GM19193 (cell line): ENCODE data around the gene TEX29.

Experiments used
- POLR2A ChIP-seq: IDR thresholded peaks from 4 replicates; pipeline ENCODE4 v1.6.1; 2011; ENCODE audit not compliant: insufficient read depth, insufficient read length; ENCODE audit errors: extremely low read depth

The TEX29 gene

DNA sequence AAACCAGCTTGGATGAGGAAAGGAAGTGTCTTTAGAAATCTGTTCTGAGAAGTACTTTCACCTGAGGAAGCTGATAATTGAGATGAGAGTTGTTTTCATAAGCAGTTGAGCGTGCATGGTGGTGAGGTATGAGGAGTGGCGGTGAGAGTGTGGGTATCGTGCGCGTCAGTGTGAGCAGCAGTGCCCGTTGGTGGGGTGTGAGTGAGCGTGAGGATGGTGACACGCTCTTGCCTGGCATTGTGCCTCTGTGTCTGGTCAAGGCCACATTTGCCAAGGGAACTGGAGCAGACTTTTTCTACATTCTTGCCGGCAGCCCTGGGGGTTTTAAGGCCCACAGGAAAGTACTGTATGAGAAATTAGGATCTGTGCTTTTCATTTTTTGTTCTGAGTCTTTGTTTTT is 36.5 kb upstream of the TEX29 start:
- TF ChIP-seq POLR2A, result no peak

DNA sequence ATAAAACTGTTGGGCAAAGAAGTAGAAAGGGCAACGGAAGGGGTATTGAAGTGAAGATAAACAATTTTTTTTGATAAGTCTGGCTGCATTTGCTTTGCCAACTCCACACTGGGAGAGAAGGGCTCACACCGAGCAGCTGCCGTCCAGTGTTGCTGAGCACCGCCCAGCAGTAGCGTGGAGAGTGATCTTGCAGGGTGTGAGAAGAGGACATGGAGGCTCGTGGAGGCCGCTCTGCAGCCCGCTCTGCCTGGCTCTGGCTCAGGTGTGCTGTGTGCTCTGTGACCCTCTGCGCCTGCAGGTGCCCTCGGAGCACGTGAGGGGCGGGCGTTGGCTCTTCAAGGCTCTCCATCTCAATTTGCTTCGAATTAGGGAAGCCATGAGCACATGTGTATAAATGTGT is 35.9 kb upstream of the TEX29 start:
- TF ChIP-seq POLR2A, result no peak

DNA sequence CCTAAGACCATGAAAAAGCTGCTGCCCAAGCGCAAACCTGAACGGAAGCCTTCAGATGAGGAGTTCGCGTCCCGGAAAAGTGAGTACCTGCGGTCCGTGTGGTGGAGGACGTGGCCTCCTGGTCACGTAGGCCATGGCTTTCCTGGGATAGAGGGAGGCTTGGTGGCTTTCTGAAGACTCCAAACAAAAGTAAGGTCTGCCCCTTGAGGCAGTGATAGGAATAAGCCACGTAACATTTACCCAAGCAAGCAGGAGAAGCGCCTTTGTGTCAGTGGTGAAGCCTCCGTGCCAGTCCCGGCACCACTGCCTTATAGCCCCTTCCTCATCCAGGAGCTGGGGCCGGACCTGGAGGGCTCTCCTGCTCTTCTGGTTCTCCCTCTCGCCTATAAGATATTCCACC is 34.3 kb upstream of the TEX29 start:
- TF ChIP-seq POLR2A, result no peak

DNA sequence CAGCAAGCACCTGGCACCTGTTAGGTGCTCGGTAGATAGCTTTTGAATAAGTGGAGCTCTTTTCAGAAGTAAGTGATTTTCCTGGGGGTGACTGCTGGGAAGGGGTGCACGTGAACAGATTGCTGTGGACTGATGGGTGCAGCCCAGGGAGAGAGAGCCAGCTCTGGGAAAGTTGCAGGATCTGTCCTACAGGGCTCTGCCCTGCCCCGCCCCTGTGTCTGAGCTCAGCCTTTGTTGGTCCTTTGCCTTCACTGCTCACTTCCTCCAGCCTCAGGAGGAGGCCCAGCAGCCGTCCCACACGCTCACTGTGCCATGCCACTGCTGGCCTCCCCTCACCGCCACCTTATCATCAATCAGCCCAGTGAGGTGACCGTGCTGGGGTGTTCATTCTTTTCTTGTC is 33.7 kb upstream of the TEX29 start:
- TF ChIP-seq POLR2A, result no peak

DNA sequence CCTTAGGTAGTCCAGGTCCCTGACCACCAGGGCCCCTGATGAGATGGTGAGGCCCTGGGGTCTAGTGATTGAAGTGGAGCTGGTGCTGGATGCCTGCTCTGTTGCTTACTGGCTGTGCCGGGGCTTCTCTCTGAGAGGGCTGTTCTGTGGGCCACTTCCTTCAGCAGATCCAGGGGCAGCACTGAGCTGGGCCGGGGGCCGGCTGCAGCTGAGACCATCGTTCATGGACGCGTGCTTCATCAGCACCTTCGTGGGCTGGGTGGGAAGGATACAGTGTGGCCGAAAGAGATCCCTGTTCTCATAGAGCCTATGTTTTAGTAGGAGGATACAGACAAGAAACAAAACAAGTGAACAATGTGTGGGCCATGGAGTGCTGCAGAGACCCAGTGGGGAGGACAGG is 33.2 kb upstream of the TEX29 start:
- TF ChIP-seq POLR2A, result no peak

DNA sequence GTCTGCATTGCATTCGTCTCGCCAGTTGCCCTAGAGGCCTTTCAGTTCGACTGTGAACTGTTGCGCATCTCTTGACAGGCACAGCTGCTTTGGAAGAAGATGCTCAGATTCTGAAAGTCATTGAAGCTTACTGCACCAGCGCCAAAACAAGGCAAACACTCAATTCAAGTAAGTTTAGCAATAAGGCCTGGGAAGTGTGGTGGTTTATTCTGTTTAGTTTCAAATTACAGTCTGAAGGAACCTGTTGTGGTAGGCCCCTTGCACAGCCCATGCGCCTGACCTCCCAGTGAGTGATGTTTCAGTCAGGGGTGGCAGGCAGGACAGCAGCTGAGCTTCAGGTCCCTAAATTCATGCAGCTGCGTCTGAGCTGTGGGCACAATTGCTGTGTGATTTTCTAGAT is 32.2 kb upstream of the TEX29 start:
- no peak for TF ChIP-seq POLR2A

DNA sequence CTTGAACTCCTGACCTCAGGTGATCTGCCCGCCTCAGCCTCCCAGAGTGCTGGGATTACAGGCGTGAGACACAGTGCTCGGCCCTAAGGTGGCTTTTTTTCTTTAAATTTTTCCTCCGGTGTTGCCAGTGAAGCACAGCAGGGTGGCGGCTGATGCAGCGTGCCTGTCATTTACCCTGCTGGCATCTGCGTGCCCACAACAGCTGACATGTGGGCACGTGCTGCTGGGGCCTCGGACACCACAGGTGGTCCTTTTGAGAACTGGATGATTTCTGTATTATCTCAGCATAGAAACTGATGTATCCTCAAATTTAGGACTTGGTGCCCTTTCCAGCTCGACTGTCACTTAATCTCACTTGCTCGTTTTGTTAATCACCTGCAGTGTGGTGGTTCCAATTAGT is 31.2 kb upstream of the TEX29 start:
- TF ChIP-seq POLR2A, result no peak

DNA sequence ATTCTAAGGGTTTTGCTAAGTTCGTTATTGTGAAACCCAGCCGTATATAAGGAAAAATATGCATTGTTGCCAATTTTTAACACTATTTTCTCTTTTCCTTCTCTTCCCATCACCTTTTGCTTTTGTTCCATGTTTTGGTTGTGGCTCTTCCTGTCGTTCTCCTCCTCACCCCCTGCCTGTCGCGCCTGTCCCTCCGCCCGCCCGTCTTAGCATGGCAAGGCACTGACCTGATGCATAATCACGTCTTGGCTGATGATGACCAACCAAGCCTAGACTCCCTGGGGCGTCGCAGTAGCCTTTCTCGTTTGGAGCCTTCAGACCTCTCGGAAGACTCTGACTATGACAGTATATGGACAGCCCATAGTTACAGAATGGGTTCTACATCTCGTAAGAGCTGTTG is 28.5 kb upstream of the TEX29 start:
- TF ChIP-seq POLR2A, result no peak

DNA sequence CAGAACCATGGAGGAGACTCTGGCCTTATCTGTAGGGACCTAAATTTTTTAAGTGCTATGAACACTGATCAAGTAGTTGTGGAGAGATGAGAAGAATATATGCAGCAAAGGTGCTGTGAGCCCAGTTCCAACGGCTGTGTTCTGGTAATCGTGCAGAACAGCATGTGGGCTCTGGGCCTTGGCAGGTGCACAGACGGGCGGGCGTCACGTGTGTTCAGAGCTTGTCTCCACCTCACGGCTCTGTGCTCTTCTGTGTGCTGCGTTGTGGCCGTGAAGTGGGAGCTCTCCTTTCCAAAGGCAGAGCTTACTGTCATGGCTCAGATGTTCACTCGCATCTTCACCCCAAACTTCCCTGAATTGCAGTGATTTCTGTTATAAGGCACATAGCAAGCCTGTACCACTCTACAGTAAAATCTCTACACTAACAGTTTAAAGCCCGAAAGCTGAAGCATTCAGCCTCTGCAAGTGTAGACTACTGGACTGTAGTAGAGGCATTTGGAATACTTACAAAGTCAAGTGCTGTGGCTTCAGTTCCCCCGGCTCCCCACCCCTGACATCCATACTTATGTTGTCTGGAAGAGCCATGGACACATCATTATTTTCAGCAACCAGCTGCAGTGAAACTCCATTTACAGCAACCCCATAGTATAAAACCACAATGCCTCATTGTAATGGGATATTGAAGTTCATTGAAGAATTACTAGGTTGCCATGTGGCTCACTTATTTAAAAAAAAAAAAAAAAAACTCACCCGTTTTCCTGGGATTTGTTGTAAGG is 27.5 kb upstream of the TEX29 start:
- TF ChIP-seq POLR2A, result no peak

DNA sequence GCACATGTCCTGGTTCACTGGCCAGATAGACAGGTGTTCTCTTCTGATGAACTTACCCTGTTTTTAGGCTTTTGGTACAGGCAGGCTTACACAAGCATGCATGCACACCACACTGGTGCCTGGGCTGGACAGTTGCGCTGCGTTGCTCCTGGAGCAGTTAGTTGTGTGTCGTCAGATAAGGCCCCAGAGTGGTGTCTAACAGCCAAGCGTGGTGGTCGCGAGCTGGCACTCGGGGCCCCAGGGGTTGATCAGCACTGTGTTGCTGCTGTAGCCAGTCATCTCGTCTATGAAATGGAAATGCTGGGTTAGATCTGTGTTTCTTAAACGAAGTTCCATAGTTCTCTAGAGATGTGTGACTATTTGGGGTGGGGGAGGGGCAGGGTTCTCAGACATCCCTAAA is 24.6 kb upstream of the TEX29 start:
- peak; percentile 12 for TF ChIP-seq POLR2A

DNA sequence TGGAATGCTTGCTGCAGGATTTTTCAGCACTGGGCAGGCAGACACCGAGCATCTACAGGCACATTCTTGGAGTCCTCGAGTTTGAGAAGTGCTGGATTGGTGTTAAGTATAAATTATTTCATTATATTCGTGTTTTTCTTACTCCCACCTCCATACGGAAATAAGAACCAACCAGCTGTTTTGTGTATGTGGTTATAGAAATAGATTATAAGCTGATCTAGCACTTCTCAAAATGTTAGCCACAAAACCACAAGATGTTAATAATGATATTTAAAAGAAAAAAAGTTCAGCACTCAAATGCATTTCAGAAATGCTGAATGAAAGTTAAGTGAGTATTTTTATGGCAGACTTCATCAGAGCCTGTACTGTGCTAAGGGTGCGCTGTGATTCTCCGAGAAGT is 24.0 kb upstream of the TEX29 start:
- no peak for TF ChIP-seq POLR2A

DNA sequence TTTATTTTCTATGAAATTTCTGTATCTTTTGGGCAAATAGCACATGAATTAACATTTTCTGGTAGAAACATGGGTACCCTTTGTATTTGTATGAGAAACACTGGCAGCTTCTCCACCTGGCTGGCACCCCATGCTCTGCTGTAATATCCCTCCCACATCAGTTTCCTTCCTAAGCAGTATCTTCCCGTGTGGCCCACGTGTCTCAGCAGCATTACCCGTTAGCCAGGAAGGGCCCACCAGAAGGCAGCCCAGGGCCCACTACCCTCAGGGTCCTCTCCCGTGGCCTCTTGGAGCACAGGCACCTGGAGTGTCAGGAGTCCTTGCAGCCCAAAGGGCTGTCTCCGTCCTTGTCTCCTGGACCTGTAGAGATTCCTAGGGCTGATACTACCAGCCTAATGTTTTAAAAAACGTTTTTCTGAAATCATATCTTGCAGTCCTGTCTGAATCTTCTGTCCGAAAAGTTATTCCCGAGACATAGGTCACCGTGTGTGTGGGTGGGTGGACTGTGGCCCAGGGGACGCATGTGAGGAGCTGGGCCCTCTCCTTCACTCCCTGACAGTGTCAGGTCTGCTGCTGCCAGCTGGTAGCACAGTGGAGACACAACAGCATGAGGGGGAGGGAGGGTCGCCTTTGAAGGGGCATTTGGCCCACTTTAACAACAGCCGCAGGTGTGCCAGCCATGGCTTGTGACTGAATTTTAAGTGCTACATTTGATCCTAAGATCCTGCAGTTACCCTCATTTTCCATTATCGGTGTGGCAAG is 22.0 kb upstream of the TEX29 start:
- TF ChIP-seq POLR2A, result no peak

DNA sequence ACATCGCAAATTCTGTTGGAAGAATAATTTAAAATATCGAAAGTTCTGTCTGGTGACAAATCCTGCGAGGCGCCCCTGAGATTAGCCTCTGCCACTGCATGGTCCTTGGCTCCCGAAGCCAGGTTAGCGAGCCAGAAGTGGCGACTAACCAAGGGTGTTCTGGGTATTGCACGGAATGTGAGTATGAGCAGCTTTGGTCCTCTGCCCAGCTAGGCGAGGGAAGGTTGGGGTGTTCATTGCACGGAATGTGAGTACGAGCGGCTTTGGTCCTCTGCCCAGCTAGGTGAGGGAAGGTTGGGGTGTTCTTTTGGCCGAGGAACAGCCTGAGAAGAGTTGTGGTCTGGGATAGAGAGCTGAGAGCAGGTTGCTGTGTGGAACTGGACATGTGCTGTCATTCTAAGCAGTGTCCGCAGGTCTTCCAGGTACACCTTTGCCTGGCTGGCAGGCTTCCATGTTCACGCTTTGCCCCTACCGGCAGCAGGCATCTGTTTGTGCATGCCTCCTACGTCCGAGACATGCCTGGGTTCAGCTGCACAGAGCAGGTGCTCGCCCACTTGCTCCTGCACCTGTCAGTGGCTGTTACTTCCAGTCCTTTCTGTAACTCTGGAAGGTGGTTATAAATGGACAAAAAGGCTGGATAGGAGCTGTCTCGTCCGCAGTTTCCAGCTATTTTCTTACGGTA is 18.3 kb upstream of the TEX29 start:
- no peak for TF ChIP-seq POLR2A

DNA sequence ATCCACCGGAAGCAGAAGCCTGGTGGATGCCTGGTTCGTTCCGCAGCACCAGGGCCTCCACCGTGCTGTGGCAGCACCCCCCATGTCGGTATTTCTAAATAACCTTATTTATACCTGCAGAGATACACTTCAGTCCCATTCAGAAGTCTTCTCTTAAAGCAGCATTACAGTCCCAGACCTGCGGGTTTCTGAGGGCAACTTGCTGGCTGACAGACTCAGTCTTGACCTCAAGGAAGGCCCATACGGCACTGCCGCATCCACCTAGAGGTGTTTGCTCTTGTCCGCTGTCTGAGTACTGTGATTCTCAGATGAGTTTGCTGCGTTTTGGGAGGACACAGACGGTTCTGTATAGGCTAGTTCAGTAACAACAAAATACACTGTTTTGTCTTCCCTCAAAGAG is 16.9 kb upstream of the TEX29 start:
- no peak for TF ChIP-seq POLR2A

DNA sequence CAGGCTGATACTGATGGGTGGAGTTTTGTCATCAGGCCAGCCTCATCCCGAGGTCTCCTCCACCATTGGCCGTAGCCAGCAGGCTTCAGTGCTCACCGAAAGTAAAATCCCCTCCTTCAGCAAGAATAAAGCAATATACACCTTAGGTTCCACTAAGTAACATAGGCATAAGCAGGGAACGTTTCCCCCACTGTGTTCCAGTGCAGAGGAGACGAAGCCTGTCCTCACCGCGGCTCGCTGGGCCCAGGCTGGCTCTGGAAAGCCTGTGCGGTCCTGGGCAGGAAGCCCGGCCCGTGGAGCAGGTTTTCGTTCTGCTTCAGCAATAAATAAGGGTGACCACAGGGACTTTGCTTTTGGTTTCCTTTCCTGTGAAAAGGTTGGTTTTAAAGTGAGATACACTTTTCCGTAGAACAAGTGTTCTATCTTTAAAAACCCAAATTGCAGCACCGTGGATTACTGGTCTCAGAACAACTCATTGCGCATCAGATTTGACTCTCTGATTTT is 16.3 kb upstream of the TEX29 start:
- TF ChIP-seq POLR2A, result no peak
